ENCODE measurements around the gene SORT1. TPM values are rescaled to one million over a fixed set of nuclear protein-coding genes. Genes with fewer than 3 reads are reported as not detected.

The SORT1 gene
- total and polyA plus RNA-seq, 10 donors = 2.0 to 63.9 (median 35.0) TPM

DNA sequence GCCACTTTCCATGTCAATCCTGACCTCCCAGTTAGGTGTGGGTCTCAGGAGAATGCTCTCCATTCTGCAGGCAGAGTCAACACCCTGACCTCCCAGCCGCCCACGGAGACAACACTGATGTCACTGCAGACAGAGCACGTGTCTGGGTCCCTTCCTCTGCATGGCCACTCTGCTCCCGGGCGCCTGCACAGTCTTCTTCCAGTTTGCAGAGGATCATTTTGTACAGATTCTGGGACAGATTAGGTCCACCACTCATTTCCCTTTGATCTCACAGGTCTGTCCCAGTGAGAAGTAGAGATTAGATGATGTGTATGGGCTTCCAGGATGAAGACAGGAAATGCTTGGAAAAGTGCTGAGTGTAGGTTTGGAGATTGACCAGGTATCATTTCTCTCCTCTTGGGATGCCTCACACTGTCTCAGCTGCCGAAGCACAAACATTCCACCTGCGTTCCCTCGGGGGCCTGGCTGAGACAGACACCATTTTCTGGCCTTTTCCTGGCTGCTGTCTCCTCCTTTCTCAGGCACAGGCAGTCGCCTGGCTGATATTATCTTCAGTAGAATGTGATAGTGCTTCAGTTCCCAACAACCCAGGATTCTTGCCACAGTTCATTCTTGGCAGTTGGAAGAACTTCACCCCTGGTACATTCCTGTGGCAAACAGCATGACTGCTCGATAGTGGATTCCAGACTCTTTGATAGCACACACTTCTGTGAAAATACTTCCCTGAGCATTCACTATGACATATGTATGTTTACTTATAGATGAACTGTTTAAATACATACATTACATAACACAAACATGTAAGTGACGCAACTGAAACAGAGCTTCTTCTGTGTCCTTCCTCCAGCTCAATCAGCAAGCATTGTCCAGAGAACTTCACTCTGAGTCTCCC is 98.8 kb downstream of the SORT1 start:
- H3K4me1 ChIP-seq = peaks cover 0 to 42% (median 23%) of the 10 kb centered on the region in 6 donors
- peak overlapping the region in 5 of 8 donors; percentile 4 to 38 (median 13) for H3K27ac ChIP-seq
- 47 to 79% (median 65%) methylated on average over 11 of the region's 11 CpGs for WGBS, 5 donors
- peaks cover 0 to 18% (median 0%) of the 10 kb centered on the region in 7 donors for H3K27me3 ChIP-seq (replicated peaks in 1 of 7)
- H3K4me3 ChIP-seq = no peak overlapping the region
- H3K36me3 ChIP-seq = no peaks in the 10 kb centered on the region
- no peak for DNase-seq
- TF ChIP-seq POLR2AphosphoS5 (IDR thresholded peaks at IDR 0.05) (no peak), POLR2A (IDR thresholded peaks at IDR 0.05) (no peak)
- TF ChIP-seq, protein P1, sequence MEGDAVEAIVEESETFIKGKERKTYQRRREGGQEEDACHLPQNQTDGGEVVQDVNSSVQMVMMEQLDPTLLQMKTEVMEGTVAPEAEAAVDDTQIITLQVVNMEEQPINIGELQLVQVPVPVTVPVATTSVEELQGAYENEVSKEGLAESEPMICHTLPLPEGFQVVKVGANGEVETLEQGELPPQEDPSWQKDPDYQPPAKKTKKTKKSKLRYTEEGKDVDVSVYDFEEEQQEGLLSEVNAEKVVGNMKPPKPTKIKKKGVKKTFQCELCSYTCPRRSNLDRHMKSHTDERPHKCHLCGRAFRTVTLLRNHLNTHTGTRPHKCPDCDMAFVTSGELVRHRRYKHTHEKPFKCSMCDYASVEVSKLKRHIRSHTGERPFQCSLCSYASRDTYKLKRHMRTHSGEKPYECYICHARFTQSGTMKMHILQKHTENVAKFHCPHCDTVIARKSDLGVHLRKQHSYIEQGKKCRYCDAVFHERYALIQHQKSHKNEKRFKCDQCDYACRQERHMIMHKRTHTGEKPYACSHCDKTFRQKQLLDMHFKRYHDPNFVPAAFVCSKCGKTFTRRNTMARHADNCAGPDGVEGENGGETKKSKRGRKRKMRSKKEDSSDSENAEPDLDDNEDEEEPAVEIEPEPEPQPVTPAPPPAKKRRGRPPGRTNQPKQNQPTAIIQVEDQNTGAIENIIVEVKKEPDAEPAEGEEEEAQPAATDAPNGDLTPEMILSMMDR (IDR thresholded peaks at IDR 0.05 in 8 of 11, conservative IDR thresholded peaks at IDR 0.05 in 3 of 11) = no peak
- intact Hi-C loops (cut with DNase I; ENCODE audit: low total_unique reads) = no loop called here
- H3K9me3 ChIP-seq = no peaks in the 10 kb centered on the region

DNA sequence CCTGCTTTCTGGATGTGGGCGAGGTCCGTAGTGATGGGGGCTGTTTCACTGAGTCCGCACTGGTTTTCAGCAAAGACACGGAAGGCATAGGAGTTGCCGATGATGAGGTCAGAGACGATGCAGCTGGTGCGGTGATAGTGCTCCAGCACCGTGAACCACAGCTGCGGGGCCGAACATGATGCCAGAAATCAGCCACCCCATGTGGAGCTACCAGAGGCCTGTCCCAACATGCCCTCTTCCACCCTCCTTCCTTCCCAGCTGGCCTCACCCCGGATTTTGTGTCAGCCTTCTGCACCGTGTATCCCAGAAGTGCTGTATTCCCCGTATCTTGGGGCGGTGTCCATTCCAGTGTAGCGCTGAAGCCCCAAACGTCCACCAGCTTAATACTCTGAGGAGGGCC is 100.9 kb downstream of the SORT1 start:
- Histone ChIP-seq H3K27ac (no peak overlapping the region), H3K9me3 (no peaks in the 10 kb centered on the region), H3K36me3 (no peaks in the 10 kb centered on the region), H3K27me3 (replicated peaks in 1 of 7) (peaks cover 0 to 13% (median 0%) of the 10 kb centered on the region in 7 donors), H3K4me3 (no peak overlapping the region), H3K4me1 (peaks cover 0 to 43% (median 23%) of the 10 kb centered on the region in 6 donors)
- 92 to 97% (median 93%) methylated on average over 14 to 16 of the region's 16 CpGs for WGBS, 5 donors
- DNase-seq = no peak
- intact Hi-C loops (cut with DNase I; ENCODE audit: low total_unique reads) = no loop called here
- TF ChIP-seq POLR2A (IDR thresholded peaks at IDR 0.05) (no peak), POLR2AphosphoS5 (IDR thresholded peaks at IDR 0.05) (no peak)
- TF ChIP-seq, protein P1 (IDR thresholded peaks at IDR 0.05 in 8 of 11, conservative IDR thresholded peaks at IDR 0.05 in 3 of 11) = no peak

DNA sequence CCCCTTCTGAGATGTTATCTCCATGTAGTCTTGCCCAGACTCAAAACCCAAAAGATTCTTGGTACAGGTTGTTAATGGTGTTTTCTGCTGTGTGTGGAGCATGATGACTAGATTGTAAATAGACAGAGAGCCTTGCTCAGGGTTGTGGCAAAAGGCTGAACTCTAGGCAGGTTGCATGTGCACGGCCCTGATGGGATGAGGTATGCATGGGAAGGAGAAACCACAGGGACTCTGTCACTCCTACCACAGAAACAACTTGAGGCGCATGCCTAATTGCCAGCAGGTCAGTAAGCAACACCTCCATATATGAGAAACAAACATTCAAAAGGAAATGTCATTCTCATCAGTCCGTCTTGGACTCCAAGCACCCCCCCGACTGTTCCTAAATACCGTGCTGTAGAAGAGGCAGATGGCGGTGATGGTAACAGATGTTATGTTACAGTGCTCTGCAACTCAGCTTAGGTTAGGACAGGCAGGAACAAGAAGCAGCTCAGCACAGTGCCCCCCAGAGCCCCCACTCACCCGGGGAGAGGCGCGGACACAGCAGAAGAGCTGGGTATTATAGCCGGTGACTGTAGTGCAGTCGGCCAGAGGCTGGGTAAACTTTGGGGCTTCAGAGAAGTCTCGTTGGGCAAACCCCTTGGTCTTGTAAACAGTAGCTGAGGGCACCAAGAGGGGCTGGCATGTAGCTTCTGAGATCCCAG is 101.9 kb downstream of the SORT1 start:
- peaks cover 0 to 13% (median 0%) of the 10 kb centered on the region in 7 donors for H3K27me3 ChIP-seq (replicated peaks in 1 of 7)
- DNase-seq = no peak
- H3K9me3 ChIP-seq = no peaks in the 10 kb centered on the region
- no peaks in the 10 kb centered on the region for H3K36me3 ChIP-seq
- H3K27ac ChIP-seq = no peak overlapping the region
- intact Hi-C loops (cut with DNase I; ENCODE audit: low total_unique reads) = no loop called here
- H3K4me1 ChIP-seq = peaks cover 0 to 47% (median 23%) of the 10 kb centered on the region in 6 donors
- TF ChIP-seq, protein P1 (IDR thresholded peaks at IDR 0.05 in 8 of 11, conservative IDR thresholded peaks at IDR 0.05 in 3 of 11) = no peak
- TF ChIP-seq POLR2AphosphoS5 (IDR thresholded peaks at IDR 0.05) (no peak), POLR2A (IDR thresholded peaks at IDR 0.05) (no peak)
- 78 to 88% (median 81%) methylated on average over 12 of the region's 12 CpGs for WGBS, 5 donors
- H3K4me3 ChIP-seq = no peak overlapping the region

DNA sequence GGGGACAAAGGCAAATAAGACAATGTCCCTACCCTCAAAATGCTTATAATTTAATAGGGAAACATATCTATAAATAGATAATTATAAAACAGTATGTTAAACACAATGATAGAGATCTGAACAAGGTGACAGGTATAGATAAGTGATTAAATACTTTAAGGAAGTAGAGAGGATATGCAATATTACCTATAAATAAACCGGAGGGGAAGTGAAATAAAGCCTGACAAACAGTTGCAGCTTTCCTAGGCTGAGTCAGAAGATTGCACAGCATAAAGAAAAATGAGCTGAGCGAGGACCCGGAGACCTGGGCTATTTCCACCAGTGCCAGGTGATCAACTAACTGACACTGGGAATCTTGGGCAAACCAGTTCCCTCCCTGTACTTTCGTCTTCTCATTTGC is 103.2 kb downstream of the SORT1 start:
- Histone ChIP-seq H3K4me1 (peaks cover 0 to 33% (median 19%) of the 10 kb centered on the region in 6 donors), H3K36me3 (no peaks in the 10 kb centered on the region), H3K9me3 (no peaks in the 10 kb centered on the region), H3K27ac (no peak overlapping the region), H3K27me3 (replicated peaks in 1 of 7) (peaks cover 0 to 5% (median 0%) of the 10 kb centered on the region in 7 donors), H3K4me3 (no peak overlapping the region)
- TF ChIP-seq POLR2A (IDR thresholded peaks at IDR 0.05) = no peak
- TF ChIP-seq POLR2AphosphoS5 (IDR thresholded peaks at IDR 0.05) = no peak
- TF ChIP-seq, protein P1 (IDR thresholded peaks at IDR 0.05 in 8 of 11, conservative IDR thresholded peaks at IDR 0.05 in 3 of 11) = no peak
- no peak for DNase-seq
- WGBS, 5 donors = 20 to 35% (median 23%) methylated on average over 4 of the region's 4 CpGs
- intact Hi-C loops (cut with DNase I; ENCODE audit: low total_unique reads) = no loop called here
